Calu3 (cell line): ENCODE measurements around the gene SPAG16. TPM values are rescaled to one million over a fixed set of nuclear protein-coding genes. Genes with fewer than 3 reads are reported as not detected.

Experiments used
- BruUV-seq: library from RNA; stranded (reverse); fragments of 400-500 nt; replicated peaks from 2 replicates; lab custom pipeline; 2021; lab: Mats Ljungman, UMichigan
- CTCF ChIA-PET: fragments of 300-600 bp; sonication (Branson Sonifier 250); formaldehyde crosslinking; loops from one replicate; lab custom pipeline; 2022; ENCODE audit warnings: antibody characterized with exemption; lab: Charles Lee
- DNase-seq: peaks from one replicate; pipeline ENCODE4 v3.0.0; 2022
- H3K27ac Mint-ChIP-seq: one replicate; pipeline ENCODE4 v1.8.0; 2022; ENCODE audit warnings: mixed read lengths; ENCODE audit not compliant: unreplicated experiment
- H3K27me3 Mint-ChIP-seq: one replicate; pipeline ENCODE4 v1.8.0; 2022; ENCODE audit warnings: mixed read lengths; ENCODE audit not compliant: unreplicated experiment
- H3K36me3 Mint-ChIP-seq: one replicate; pipeline ENCODE4 v1.8.0; 2022; ENCODE audit warnings: mild to moderate bottlenecking, moderate library complexity, mixed read lengths; ENCODE audit not compliant: insufficient read depth, unreplicated experiment
- H3K4me1 Mint-ChIP-seq: one replicate; pipeline ENCODE4 v1.8.0; 2022; ENCODE audit warnings: mild to moderate bottlenecking, low read depth, mixed read lengths; ENCODE audit not compliant: unreplicated experiment
- H3K4me3 Mint-ChIP-seq: one replicate; pipeline ENCODE4 v1.8.0; 2022; ENCODE audit warnings: mild to moderate bottlenecking, low read depth, moderate library complexity, mixed read lengths; ENCODE audit not compliant: unreplicated experiment
- H3K9me3 Mint-ChIP-seq: one replicate; pipeline ENCODE4 v1.8.0; 2022; ENCODE audit warnings: low read depth, mixed read lengths; ENCODE audit not compliant: unreplicated experiment
- intact Hi-C: fragments of 100-400 bp; cut with micrococcal nuclease; formaldehyde crosslinking; loops from one replicate; pipeline ENCODE4 v1.10.0; 2022; ENCODE audit not compliant: unreplicated experiment
- total RNA-seq: library from RNA; stranded (reverse); gene quantifications from 2 replicates; pipeline ENCODE4 v1.2.3, GENCODE V29; 2022
- TF ChIP-seq, protein P1 (sequence below): fragments of 200-600 bp; IDR thresholded peaks from one replicate; pipeline ENCODE4 v1.8.0; 2022; ENCODE audit warnings: antibody characterized with exemption; ENCODE audit not compliant: unreplicated experiment

SPAG16 gene
- total RNA-seq, 1 experiment from 2014 or later: 30.2 TPM

DNA sequence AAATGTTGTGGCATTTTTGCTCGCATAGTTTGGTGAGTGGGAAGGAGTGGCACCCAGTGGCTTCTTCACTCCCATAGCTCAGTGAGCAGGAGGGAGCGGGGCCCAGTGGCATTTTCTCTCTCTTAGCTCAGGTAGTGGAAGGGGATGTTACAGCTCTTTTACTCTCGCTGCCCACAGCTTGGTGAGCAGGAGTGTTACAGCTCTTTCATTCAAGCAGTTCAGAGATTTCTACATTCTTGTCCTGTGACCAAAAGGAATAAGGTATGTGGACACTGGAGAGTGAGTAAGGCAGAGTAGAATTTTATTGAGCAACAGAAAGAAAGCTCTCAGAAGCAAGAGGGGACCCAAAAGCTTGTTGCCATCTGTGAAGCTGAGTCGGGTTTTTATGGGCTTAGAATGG lies 192.4 kb downstream of the SPAG16 start:
- Mint-ChIP-seq H3K4me1 (no peaks in the 10 kb centered on the region), H3K27me3 (no peaks in the 10 kb centered on the region), H3K9me3 (peaks cover 15% of the 10 kb centered on the region), H3K4me3 (no peak overlapping the region), H3K27ac (no peak overlapping the region), H3K36me3 (no peaks in the 10 kb centered on the region)
- TF ChIP-seq, protein P1, sequence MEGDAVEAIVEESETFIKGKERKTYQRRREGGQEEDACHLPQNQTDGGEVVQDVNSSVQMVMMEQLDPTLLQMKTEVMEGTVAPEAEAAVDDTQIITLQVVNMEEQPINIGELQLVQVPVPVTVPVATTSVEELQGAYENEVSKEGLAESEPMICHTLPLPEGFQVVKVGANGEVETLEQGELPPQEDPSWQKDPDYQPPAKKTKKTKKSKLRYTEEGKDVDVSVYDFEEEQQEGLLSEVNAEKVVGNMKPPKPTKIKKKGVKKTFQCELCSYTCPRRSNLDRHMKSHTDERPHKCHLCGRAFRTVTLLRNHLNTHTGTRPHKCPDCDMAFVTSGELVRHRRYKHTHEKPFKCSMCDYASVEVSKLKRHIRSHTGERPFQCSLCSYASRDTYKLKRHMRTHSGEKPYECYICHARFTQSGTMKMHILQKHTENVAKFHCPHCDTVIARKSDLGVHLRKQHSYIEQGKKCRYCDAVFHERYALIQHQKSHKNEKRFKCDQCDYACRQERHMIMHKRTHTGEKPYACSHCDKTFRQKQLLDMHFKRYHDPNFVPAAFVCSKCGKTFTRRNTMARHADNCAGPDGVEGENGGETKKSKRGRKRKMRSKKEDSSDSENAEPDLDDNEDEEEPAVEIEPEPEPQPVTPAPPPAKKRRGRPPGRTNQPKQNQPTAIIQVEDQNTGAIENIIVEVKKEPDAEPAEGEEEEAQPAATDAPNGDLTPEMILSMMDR: no peak
- intact Hi-C loops: no loop called here
- CTCF ChIA-PET: no interaction called here
- BruUV-seq: no TSS peak
- no peak for DNase-seq

- Mint-ChIP-seq H3K36me3 (no peaks in the 10 kb centered on the region), H3K27ac (no peak overlapping the region), H3K27me3 (no peaks in the 10 kb centered on the region), H3K4me1 (no peaks in the 10 kb centered on the region), H3K4me3 (no peak overlapping the region), H3K9me3 (no peaks in the 10 kb centered on the region)
- intact Hi-C loops: loop anchor here (1.0 to 10.0 kb wide), 2 partner anchors 305 to 445 kb away; no protein-coding TSS in a partner anchor
- DNase-seq: no peak
- TF ChIP-seq, protein P1: no peak
- no TSS peak for BruUV-seq
- CTCF ChIA-PET: no interaction called here
Measured at GRCh38 chr2:213490087-213490486, 205.8 kb downstream of the SPAG16 start.

DNA sequence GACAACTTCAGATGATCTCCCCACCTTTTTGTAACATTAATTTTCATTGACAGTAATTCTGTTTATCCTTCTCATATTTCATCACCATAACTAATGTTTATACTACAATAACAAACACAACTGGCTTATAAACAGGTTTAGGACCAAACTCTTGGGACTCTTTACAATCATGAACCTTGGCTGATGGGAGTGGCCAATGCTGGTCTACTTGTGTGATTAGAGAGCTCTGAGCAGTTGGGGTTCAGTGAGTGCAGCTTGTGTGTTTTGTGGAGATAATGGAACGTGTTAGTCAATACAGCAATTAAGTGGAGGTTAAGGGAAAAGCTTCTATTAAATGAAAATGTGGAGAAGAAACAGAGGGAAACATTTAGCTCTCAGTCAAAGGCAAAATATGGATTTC lies 207.1 kb downstream of the SPAG16 start:
- CTCF ChIA-PET: no interaction called here
- H3K36me3 Mint-ChIP-seq: no peaks in the 10 kb centered on the region
- TF ChIP-seq, protein P1: no peak
- H3K27ac Mint-ChIP-seq: no peak overlapping the region
- no peaks in the 10 kb centered on the region for H3K9me3 Mint-ChIP-seq
- BruUV-seq: no TSS peak
- no peak for DNase-seq
- no peak overlapping the region for H3K4me3 Mint-ChIP-seq
- H3K4me1 Mint-ChIP-seq: no peaks in the 10 kb centered on the region
- intact Hi-C loops: loop anchor here (10.0 kb wide), 1 partner anchor 443 kb away; no protein-coding TSS in a partner anchor
- no peaks in the 10 kb centered on the region for H3K27me3 Mint-ChIP-seq

DNA sequence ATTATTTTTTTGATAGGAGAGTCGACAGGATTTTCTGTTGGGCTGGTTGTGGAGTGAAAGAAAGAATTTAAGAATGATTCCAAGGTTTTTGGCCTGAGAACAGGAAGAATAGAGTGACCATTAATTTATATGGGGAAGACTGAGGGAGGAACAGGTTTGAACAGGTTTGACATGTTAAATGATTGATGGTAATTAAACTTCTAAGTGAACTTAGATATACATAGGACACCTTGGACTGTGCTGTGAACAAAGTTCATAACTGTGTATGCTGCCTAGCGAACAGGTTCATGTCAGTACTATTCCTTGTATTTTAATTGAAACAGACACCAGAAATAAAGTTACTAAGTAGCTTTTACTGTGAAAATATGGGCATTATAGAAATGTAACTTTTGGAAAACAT lies 212.0 kb downstream of the SPAG16 start:
- no peak for DNase-seq
- intact Hi-C loops: loop anchor here (10.0 kb wide), 1 partner anchor 439 kb away; no protein-coding TSS in a partner anchor
- Mint-ChIP-seq H3K27ac (no peak overlapping the region), H3K4me3 (no peak overlapping the region), H3K4me1 (no peaks in the 10 kb centered on the region), H3K9me3 (no peaks in the 10 kb centered on the region), H3K27me3 (no peaks in the 10 kb centered on the region), H3K36me3 (no peaks in the 10 kb centered on the region)
- BruUV-seq: no TSS peak
- CTCF ChIA-PET: no interaction called here
- TF ChIP-seq, protein P1: no peak
